ENCODE data around the gene AP2A2.
A peak's percentile ranks its signal among the peaks of the same experiment; 100 is the strongest.

The AP2A2 gene

DNA sequence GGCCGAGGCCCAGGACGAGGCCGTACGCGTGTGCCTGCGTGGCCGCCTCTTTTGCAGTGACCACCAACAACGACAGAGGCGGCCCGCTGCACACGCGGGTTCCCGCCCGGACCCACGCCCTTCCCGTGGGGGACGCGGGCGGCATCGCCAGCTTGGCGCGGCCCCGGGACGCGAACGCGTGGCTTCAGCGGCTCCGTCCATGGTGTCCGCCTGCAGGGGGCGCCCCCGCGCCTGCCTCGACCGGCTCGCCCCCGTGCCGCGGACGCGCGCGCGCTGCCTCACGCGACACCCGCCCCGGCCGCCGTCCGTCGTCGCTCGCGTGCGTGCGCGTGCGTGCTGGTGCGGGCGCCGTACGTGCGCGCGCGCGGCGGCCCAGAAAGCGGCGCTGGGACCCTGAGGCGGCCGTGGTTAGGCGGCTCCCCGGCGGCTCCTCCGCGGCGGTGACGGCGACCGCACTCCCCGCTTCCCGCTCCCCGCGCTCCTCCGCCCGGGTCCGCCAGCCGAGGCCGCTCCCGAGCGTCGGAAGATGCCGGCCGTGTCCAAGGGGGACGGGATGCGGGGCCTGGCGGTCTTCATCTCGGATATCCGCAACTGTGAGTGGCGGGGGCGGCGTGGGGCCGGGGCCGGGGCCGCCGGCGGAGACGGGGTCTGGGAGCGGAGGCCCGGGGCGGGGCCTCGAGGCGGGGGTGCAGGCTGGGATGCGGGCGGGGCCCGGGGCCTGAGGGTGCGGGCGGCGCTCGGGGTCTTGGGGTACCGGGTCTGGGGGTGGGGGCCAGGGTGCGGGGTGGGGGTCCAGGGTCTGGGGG is at the start of gene AP2A2:
AP2A2 (plus strand) TSS at position 375 of the 806 bp plus-strand sequence; CDS start at position 527, 152 bp downstream.
- TF ChIP-seq, protein P1, sequence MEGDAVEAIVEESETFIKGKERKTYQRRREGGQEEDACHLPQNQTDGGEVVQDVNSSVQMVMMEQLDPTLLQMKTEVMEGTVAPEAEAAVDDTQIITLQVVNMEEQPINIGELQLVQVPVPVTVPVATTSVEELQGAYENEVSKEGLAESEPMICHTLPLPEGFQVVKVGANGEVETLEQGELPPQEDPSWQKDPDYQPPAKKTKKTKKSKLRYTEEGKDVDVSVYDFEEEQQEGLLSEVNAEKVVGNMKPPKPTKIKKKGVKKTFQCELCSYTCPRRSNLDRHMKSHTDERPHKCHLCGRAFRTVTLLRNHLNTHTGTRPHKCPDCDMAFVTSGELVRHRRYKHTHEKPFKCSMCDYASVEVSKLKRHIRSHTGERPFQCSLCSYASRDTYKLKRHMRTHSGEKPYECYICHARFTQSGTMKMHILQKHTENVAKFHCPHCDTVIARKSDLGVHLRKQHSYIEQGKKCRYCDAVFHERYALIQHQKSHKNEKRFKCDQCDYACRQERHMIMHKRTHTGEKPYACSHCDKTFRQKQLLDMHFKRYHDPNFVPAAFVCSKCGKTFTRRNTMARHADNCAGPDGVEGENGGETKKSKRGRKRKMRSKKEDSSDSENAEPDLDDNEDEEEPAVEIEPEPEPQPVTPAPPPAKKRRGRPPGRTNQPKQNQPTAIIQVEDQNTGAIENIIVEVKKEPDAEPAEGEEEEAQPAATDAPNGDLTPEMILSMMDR (IDR thresholded peaks at IDR 0.05; ENCODE audit: low read depth, low read length, missing control alignments), result peak; percentile 76
- DNase-seq (ENCODE audit: low read depth), result peak; percentile 55
- H3K4me3 ChIP-seq (ENCODE audit: low read depth, low read length), result peak within 1 kb of the TSS; percentile 57

DNA sequence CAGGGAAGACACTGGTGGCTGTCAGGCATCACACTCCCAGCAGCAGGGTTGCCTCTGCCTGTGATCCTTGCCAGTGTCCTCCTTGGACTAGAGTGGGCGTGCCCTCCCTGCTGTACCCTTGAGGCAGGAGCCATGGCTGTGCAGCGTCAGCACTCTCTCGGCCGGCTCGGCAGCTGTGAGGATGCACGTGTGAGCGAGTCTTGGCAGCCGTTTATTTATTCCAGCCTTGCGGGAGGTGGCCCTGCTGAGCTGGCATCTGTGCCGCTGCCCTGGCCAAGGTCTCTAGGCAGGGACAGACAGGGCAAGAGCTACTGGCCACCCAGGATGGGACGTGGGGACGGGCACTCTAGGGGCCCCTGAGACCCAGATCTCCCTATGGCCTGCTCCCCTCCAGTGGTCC is 49.1 kb upstream of the AP2A2 start:
- no peak for DNase-seq (ENCODE audit: low read depth)
- no peak overlapping the region for H3K4me3 ChIP-seq (ENCODE audit: low read depth, low read length)
- TF ChIP-seq, protein P1 (IDR thresholded peaks at IDR 0.05; ENCODE audit: low read depth, low read length, missing control alignments), result no peak

DNA sequence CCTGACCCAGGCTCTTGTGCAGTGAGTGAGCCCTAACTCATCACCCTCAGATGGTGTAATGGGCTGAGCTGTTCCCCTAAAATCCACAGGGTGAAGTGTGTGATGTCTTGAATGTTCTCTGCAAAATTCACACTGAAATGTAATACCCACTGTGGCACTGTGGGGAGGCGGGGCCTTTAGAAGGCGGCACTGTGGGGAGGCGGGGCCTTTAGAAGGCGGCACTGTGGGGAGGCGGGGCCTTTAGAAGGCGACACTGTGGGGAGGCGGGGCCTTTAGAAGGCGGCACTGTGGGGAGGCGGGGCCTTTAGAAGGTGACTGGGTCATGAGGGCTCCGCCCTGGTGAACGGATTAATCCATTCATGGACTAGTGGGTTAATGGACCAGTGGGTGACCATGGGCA is 48.1 kb upstream of the AP2A2 start:
- no peak for DNase-seq (ENCODE audit: low read depth)
- TF ChIP-seq, protein P1 (IDR thresholded peaks at IDR 0.05; ENCODE audit: low read depth, low read length, missing control alignments), result no peak
- no peak overlapping the region for H3K4me3 ChIP-seq (ENCODE audit: low read depth, low read length)

DNA sequence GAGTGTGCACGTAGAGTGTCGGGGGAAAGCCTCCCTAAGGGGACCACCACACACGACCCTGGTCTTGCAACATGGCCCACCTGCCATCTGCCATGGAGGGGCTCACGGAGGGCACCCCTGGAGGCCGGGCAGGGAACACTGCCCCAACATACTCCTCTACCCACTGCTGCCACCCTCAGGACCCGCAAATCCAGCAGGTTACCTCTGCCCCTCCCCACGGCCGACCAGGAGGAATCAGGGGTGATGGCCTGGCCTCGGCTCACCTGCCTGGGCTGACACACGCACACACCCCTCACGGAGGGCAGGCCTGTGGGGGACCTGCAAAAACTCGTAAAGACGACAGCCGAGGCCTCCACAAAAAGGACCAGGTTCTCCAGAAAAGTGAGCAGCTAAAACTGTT is 45.2 kb upstream of the AP2A2 start:
- TF ChIP-seq, protein P1 (IDR thresholded peaks at IDR 0.05; ENCODE audit: low read depth, low read length, missing control alignments), result no peak
- DNase-seq (ENCODE audit: low read depth), result no peak
- H3K4me3 ChIP-seq (ENCODE audit: low read depth, low read length), result no peak overlapping the region

DNA sequence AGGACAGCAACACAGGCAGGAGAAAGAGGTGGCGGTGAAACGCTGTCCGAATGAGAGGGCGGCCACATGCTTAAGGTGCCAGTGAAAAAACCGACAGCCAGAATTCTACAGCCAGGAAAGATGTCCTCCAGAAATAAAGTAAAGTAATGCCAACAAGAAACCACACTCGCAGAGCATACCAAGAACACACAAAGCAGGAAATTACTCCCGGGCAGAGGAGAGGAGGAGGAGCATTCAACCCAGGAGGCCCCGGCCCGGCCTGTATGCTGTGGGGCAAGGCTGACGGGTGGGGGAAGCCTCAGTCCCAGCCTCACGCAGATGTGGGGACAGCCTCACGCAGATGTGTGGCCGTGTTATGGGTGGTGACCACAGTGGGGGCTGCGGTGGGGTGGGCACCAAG is 43.1 kb upstream of the AP2A2 start:
- DNase-seq (ENCODE audit: low read depth), result no peak
- TF ChIP-seq, protein P1 (IDR thresholded peaks at IDR 0.05; ENCODE audit: low read depth, low read length, missing control alignments), result no peak
- no peak overlapping the region for H3K4me3 ChIP-seq (ENCODE audit: low read depth, low read length)

DNA sequence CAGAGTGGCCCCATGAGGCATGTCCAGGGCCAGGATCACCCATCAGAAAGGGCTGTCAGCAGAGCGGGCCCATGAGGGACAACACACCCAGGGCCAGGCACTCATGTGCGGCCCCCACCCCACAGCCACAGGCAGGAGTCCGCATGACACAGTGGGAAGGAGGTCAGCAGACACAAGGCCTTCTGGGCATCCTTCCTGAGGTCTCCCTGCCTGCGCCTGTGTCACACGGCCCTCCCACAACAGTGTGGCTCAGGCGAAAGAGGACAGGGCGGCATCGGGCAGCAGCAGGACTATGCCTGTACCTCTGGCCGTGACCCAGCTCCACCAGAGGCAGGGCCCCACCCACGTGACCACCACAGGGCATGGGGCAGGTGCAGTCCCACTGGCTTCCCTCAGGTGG is 42.1 kb upstream of the AP2A2 start:
- no peak for DNase-seq (ENCODE audit: low read depth)
- no peak overlapping the region for H3K4me3 ChIP-seq (ENCODE audit: low read depth, low read length)
- TF ChIP-seq, protein P1 (IDR thresholded peaks at IDR 0.05; ENCODE audit: low read depth, low read length, missing control alignments), result no peak

DNA sequence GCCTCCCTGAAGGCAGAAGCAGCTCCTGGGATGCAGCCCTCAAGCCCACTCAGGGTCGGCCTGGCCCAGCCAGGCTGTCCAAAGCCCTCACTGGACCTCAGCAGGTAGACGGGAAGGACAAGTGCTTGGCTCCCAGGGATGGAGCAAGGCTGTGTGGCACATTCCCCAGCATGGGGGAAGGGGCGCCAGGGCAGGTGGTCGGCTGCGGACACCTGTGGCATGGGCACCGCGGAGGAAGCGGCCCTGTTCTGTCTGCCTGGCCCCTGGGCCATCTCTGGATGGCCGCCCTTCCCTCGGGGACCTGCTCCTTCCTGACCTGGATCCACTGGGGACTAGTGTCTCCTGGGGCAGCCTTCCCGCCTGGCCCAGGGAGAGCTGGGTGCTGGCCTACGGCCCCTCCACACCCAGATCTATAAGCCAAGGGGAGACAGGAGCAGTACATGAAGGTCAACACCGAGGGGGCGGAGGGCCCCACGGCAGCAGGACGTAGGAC is 41.0 kb upstream of the AP2A2 start:
- TF ChIP-seq, protein P1 (IDR thresholded peaks at IDR 0.05; ENCODE audit: low read depth, low read length, missing control alignments), result no peak

More for the DNA sequence above, 41.0 kb upstream of the AP2A2 start:
- DNase-seq (ENCODE audit: low read depth), result no peak
- H3K4me3 ChIP-seq (ENCODE audit: low read depth, low read length), result no peak overlapping the region
